ENCODE measurements around the gene SP100.

GRCh38 chr2:230485801-230486341 is 69.9 kb downstream of the SP100 start:
- TF ChIP-seq EZH2 (IDR thresholded peaks at IDR 0.05) (no peak), POLR2AphosphoS5 (IDR thresholded peaks at IDR 0.05; ENCODE audit: borderline replicate concordance, low read depth, low read length) (no peak), FOXP2 (optimal IDR thresholded peaks at IDR 0.05; ENCODE audit: control extremely low read depth, extremely low read length, insufficient read depth) (no peak)

All from SK-N-MC (cell line).